ENCODE measurements around the gene TRMT61A. TPM values are rescaled to one million over a fixed set of nuclear protein-coding genes. Genes with fewer than 3 reads are reported as not detected.

The TRMT61A gene
- polyA plus RNA-seq, 1 of the 3 experiments (the other 2 are of a cell fraction) = 15.8 TPM

DNA sequence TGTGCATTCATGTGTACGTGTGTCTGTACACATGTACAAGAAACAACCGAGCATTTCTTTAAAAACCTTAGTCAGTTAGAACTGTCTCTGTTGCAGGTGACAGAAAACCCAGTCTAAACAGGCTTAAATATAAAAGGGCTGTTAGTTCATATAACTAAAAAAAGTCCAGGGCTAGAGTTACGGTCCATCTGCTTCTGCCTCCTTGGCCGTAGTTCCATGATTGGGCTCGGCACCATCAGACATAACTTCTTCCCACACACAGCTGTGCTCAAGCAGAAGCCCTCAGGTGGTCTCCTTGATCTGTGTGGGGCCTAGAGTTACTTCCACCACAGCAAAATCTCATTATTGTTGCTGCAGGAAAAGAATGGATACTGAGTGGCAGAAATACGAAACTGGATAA, 40.9 kb upstream of the TRMT61A start (continued):
- TF ChIP-seq, protein P1, sequence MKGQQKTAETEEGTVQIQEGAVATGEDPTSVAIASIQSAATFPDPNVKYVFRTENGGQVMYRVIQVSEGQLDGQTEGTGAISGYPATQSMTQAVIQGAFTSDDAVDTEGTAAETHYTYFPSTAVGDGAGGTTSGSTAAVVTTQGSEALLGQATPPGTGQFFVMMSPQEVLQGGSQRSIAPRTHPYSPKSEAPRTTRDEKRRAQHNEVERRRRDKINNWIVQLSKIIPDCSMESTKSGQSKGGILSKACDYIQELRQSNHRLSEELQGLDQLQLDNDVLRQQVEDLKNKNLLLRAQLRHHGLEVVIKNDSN (IDR thresholded peaks at IDR 0.05; ENCODE audit: borderline replicate concordance, low read depth) = no peak

DNA sequence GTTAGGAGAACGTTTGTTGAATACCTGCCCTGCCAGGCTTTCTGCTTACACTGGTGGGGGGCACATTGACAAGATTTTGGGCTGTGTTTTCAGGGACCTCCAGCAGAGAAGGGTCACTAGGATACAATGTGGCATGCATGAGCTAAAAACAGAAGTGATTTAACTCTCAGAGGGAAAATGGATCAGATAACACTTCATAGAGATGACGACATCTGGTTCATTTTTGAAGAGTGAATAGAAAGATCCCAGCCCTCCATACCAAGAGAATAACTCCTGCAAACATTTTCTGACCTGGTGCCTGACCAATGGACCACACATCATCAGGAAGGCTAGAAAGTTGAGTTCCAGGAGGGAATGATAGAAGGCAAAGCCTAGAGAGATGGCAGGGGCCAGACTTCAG, 40.0 kb upstream of the TRMT61A start:
- H3K9me3 ChIP-seq = no peaks in the 10 kb centered on the region
- no peak overlapping the region for H3K27ac ChIP-seq (ENCODE audit: low read depth in 2 of 2, low read length in 1 of 2)
- H3K9me2 ChIP-seq = no peaks in the 10 kb centered on the region
- no peak for TF ChIP-seq RAD21 (IDR thresholded peaks at IDR 0.05; ENCODE audit: low read length)
- TF ChIP-seq GATA2 (CRISPR knock-in tag; IDR thresholded peaks at IDR 0.05) = no peak
- no peak for TF ChIP-seq IRF3 (IDR thresholded peaks at IDR 0.05; ENCODE audit: low read depth, low read length)
- no peak for TF ChIP-seq RCOR1 (IDR thresholded peaks at IDR 0.05; ENCODE audit: low read length)
- no peak for TF ChIP-seq MXI1 (IDR thresholded peaks at IDR 0.05; ENCODE audit: low read depth, low read length)
- no peak for TF ChIP-seq FOXJ3 (CRISPR knock-in tag; IDR thresholded peaks at IDR 0.05)
- no peak for TF ChIP-seq SIN3A (IDR thresholded peaks at IDR 0.05; ENCODE audit: borderline replicate concordance, low read depth, low read length)
- no peak for TF ChIP-seq FOSL2 (IDR thresholded peaks at IDR 0.05; ENCODE audit: borderline replicate concordance, low read depth)
- TF ChIP-seq POLR2AphosphoS5 (IDR thresholded peaks at IDR 0.05; ENCODE audit: low read depth, low read length) = no peak
- TF ChIP-seq, protein P2, sequence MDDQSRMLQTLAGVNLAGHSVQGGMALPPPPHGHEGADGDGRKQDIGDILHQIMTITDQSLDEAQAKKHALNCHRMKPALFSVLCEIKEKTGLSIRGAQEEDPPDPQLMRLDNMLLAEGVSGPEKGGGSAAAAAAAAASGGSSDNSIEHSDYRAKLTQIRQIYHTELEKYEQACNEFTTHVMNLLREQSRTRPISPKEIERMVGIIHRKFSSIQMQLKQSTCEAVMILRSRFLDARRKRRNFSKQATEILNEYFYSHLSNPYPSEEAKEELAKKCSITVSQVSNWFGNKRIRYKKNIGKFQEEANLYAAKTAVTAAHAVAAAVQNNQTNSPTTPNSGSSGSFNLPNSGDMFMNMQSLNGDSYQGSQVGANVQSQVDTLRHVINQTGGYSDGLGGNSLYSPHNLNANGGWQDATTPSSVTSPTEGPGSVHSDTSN (IDR thresholded peaks at IDR 0.05) = no peak
- TF ChIP-seq, protein P1 (IDR thresholded peaks at IDR 0.05; ENCODE audit: borderline replicate concordance, low read depth) = no peak
- no peak for TF ChIP-seq ELF1 (IDR thresholded peaks at IDR 0.05)
- no peak for TF ChIP-seq NFIC (IDR thresholded peaks at IDR 0.05; ENCODE audit: borderline replicate concordance)
- TF ChIP-seq FOXM1 (IDR thresholded peaks at IDR 0.05; ENCODE audit: low read depth) = no peak
- TF ChIP-seq TAF1 (IDR thresholded peaks at IDR 0.05; ENCODE audit: borderline replicate concordance, low read depth, low read length) = no peak
- TF ChIP-seq, protein P3, sequence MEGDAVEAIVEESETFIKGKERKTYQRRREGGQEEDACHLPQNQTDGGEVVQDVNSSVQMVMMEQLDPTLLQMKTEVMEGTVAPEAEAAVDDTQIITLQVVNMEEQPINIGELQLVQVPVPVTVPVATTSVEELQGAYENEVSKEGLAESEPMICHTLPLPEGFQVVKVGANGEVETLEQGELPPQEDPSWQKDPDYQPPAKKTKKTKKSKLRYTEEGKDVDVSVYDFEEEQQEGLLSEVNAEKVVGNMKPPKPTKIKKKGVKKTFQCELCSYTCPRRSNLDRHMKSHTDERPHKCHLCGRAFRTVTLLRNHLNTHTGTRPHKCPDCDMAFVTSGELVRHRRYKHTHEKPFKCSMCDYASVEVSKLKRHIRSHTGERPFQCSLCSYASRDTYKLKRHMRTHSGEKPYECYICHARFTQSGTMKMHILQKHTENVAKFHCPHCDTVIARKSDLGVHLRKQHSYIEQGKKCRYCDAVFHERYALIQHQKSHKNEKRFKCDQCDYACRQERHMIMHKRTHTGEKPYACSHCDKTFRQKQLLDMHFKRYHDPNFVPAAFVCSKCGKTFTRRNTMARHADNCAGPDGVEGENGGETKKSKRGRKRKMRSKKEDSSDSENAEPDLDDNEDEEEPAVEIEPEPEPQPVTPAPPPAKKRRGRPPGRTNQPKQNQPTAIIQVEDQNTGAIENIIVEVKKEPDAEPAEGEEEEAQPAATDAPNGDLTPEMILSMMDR (IDR thresholded peaks at IDR 0.05) = no peak
- no peak for TF ChIP-seq GABPA (IDR thresholded peaks at IDR 0.05; ENCODE audit: low read depth)
- no peak overlapping the region for H2AFZ ChIP-seq (ENCODE audit: low read depth)
- peaks cover 16% of the 10 kb centered on the region for H3F3A ChIP-seq (replicated peaks; ENCODE audit: insufficient read depth)
- peaks cover 44 to 45% of the 10 kb centered on the region in 2 experiments for H3K36me3 ChIP-seq (replicated peaks in 1 of 2; ENCODE audit: control insufficient read depth in 1 of 2, insufficient read depth in 2 of 2, low read length in 1 of 2)
- no peaks in the 10 kb centered on the region for H3K79me2 ChIP-seq (ENCODE audit: insufficient read depth)
- no peak overlapping the region for H3K4me3 ChIP-seq (ENCODE audit: low read depth in 2 of 2, low read length in 1 of 2)
- H3K9ac ChIP-seq = no peak overlapping the region
- no peaks in the 10 kb centered on the region for H4K20me1 ChIP-seq (ENCODE audit: insufficient read depth)
- ChIA-PET CTCF (interaction anchor here (1.1 to 4.3 kb wide), 3 partner anchors 11 to 30 kb away, joined by 3 to 37 read pairs (median 12); no protein-coding TSS in a partner anchor), POLR2A (no interaction called here)
- DNase-seq = no peak
- no peak overlapping the region for H3K4me2 ChIP-seq
- WGBS (ENCODE audit: low lambda C conversion rate) = 70% methylated on average over 2 of the region's 2 CpGs
- H3K4me1 ChIP-seq (ENCODE audit: control insufficient read depth in 1 of 2, insufficient read depth in 2 of 2, low read depth in 1 of 2, low read length in 1 of 2) = peaks cover 0 to 4% of the 10 kb centered on the region in 2 experiments; a peak in 1 of 4 replicates
- H3K27me3 ChIP-seq (ENCODE audit: insufficient read depth) = no peaks in the 10 kb centered on the region

Data from SK-N-SH (cell line).